Breast epithelium (tissue), 3 donors: ENCODE data around the gene AGPAT3.

Experiments used
- CTCF ChIP-seq, 3 donors: fragments of 450-650 bp; IDR thresholded peaks; one replicate each; pipeline ENCODE4 v1.5.1; 2016 to 2017; ENCODE audit warnings: antibody characterized with exemption in 3 of 3, mild to moderate bottlenecking in 3 of 3, moderate library complexity in 3 of 3
- POLR2A ChIP-seq: fragments of 450-650 bp; IDR thresholded peaks from one replicate; pipeline ENCODE4 v1.6.1; 2016; ENCODE audit warnings: antibody characterized with exemption, mild to moderate bottlenecking, moderate library complexity
- POLR2AphosphoS5 ChIP-seq, 3 donors: sonication (generic); formaldehyde crosslinking; IDR thresholded peaks; one replicate each; pipeline ENCODE4 v1.6.1; 2017; ENCODE audit warnings: antibody characterized with exemption in 3 of 3

- no peak for TF ChIP-seq CTCF (IDR thresholded peaks at IDR 0.05)
- TF ChIP-seq POLR2AphosphoS5 (IDR thresholded peaks at IDR 0.05): no peak
- TF ChIP-seq POLR2A: no peak
Observed at GRCh38 chr21:44005593-44005992, 140.6 kb downstream of the AGPAT3 start.
